Measurements from ENCODE around the gene PYHIN1. TPM values are rescaled to one million over a fixed set of nuclear protein-coding genes. Genes with fewer than 3 reads are reported as not detected.
A peak's percentile ranks its signal among the peaks of the same experiment; 100 is the strongest.

PYHIN1 gene
- total RNA-seq, 1 donor: not detected

- H3K79me2 ChIP-seq (ENCODE audit: insufficient read depth, low read length): peaks cover 83% of the 10 kb centered on the region
- H3K4me2 ChIP-seq (ENCODE audit: insufficient read depth, low read length): no peak overlapping the region
- H3K27ac ChIP-seq (ENCODE audit: low read depth, low read length): peak overlapping the region; percentile 73
- peak; percentile 82 for DNase-seq (ENCODE audit: insufficient read length, low spot score, missing footprints)
- H3K4me3 ChIP-seq (ENCODE audit: insufficient read depth, low read length): no peak overlapping the region
- H3K36me3 ChIP-seq (ENCODE audit: insufficient read depth, low read length): peaks cover 61% of the 10 kb centered on the region
- peaks cover 23% of the 10 kb centered on the region for H3K4me1 ChIP-seq (ENCODE audit: insufficient read depth, low read length)
- no peak for TF ChIP-seq CTCF (IDR thresholded peaks at IDR 0.05; ENCODE audit: extremely low read depth, low read depth, low read length)
- H3K27me3 ChIP-seq (ENCODE audit: insufficient read depth, low read length): no peaks in the 10 kb centered on the region
- H2AFZ ChIP-seq (ENCODE audit: low read length): no peak overlapping the region
- no peaks in the 10 kb centered on the region for H4K20me1 ChIP-seq (ENCODE audit: insufficient read depth, low read length)
- no peaks in the 10 kb centered on the region for H3K9me3 ChIP-seq (ENCODE audit: low read depth, low read length)
Measured at GRCh38 chr1:159015440-159015909, 84.1 kb downstream of the PYHIN1 start.

- no peak overlapping the region for H3K4me2 ChIP-seq (ENCODE audit: insufficient read depth, low read length)
- H4K20me1 ChIP-seq (ENCODE audit: insufficient read depth, low read length): peaks cover 9% of the 10 kb centered on the region
- no peak for TF ChIP-seq CTCF (IDR thresholded peaks at IDR 0.05; ENCODE audit: extremely low read depth, low read depth, low read length)
- peaks cover 45% of the 10 kb centered on the region for H3K36me3 ChIP-seq (ENCODE audit: insufficient read depth, low read length)
- no peak overlapping the region for H2AFZ ChIP-seq (ENCODE audit: low read length)
- no peak overlapping the region for H3K27ac ChIP-seq (ENCODE audit: low read depth, low read length)
- H3K4me1 ChIP-seq (ENCODE audit: insufficient read depth, low read length): no peaks in the 10 kb centered on the region
- no peaks in the 10 kb centered on the region for H3K9me3 ChIP-seq (ENCODE audit: low read depth, low read length)
- DNase-seq (ENCODE audit: insufficient read length, low spot score, missing footprints): no peak
- H3K27me3 ChIP-seq (ENCODE audit: insufficient read depth, low read length): no peaks in the 10 kb centered on the region
- no peak overlapping the region for H3K4me3 ChIP-seq (ENCODE audit: insufficient read depth, low read length)
- peaks cover 75% of the 10 kb centered on the region for H3K79me2 ChIP-seq (ENCODE audit: insufficient read depth, low read length)
Measured at GRCh38 chr1:159023723-159024122, 92.4 kb downstream of the PYHIN1 start.

GRCh38 chr1:159025043-159025442 lies 93.7 kb downstream of the PYHIN1 start:
- no peak for TF ChIP-seq CTCF (IDR thresholded peaks at IDR 0.05; ENCODE audit: extremely low read depth, low read depth, low read length)
- Histone ChIP-seq H3K9me3 (ENCODE audit: low read depth, low read length) (no peaks in the 10 kb centered on the region), H4K20me1 (ENCODE audit: insufficient read depth, low read length) (peaks cover 11% of the 10 kb centered on the region), H3K36me3 (ENCODE audit: insufficient read depth, low read length) (peaks cover 36% of the 10 kb centered on the region), H3K27me3 (ENCODE audit: insufficient read depth, low read length) (no peaks in the 10 kb centered on the region), H3K4me3 (ENCODE audit: insufficient read depth, low read length) (no peak overlapping the region), H3K79me2 (ENCODE audit: insufficient read depth, low read length) (peaks cover 74% of the 10 kb centered on the region), H3K27ac (ENCODE audit: low read depth, low read length) (no peak overlapping the region), H3K4me2 (ENCODE audit: insufficient read depth, low read length) (no peak overlapping the region), H2AFZ (ENCODE audit: low read length) (no peak overlapping the region), H3K4me1 (ENCODE audit: insufficient read depth, low read length) (no peaks in the 10 kb centered on the region)
- no peak for DNase-seq (ENCODE audit: insufficient read length, low spot score, missing footprints)

Other genes with a start within 250 kb of the PYHIN1 start
- under 0.01 TPM in 2 replicates for gene SPTA1, start 244.8 kb upstream of the PYHIN1 start, total RNA-seq
- gene OR6K2, start 230.9 kb upstream of the PYHIN1 start, total RNA-seq: not detected in 2 replicates
- not detected in 2 replicates for gene OR6K3, start 210.8 kb upstream of the PYHIN1 start, total RNA-seq
- gene OR6K6, start 176.8 kb upstream of the PYHIN1 start, total RNA-seq: not detected in 2 replicates
- not detected in 2 replicates for gene OR6N1, start 159.4 kb upstream of the PYHIN1 start, total RNA-seq
- not detected in 2 replicates for gene OR6N2, start 150.3 kb upstream of the PYHIN1 start, total RNA-seq
- gene MNDA, start 100.2 kb upstream of the PYHIN1 start, total RNA-seq: under 0.01 TPM in 1 of 2 replicates, not detected in the other
- 129 and 171 TPM in 2 replicates for gene IFI16, start 78.4 kb downstream of the PYHIN1 start, total RNA-seq
- gene AIM2, start 145.2 kb downstream of the PYHIN1 start, total RNA-seq: 0.59 and 0.72 TPM in 2 replicates
- under 0.01 TPM in 1 of 2 replicates, not detected in the other for gene CADM3, start 240.1 kb downstream of the PYHIN1 start, total RNA-seq

Measured in osteoblast (primary cell).